ENCODE data around the gene MYH14. TPM values are rescaled to one million over a fixed set of nuclear protein-coding genes. Genes with fewer than 3 reads are reported as not detected.

MYH14 gene
- polyA plus RNA-seq, 1 of the 3 experiments (the other 2 are of a cell fraction): 0.02 TPM

DNA sequence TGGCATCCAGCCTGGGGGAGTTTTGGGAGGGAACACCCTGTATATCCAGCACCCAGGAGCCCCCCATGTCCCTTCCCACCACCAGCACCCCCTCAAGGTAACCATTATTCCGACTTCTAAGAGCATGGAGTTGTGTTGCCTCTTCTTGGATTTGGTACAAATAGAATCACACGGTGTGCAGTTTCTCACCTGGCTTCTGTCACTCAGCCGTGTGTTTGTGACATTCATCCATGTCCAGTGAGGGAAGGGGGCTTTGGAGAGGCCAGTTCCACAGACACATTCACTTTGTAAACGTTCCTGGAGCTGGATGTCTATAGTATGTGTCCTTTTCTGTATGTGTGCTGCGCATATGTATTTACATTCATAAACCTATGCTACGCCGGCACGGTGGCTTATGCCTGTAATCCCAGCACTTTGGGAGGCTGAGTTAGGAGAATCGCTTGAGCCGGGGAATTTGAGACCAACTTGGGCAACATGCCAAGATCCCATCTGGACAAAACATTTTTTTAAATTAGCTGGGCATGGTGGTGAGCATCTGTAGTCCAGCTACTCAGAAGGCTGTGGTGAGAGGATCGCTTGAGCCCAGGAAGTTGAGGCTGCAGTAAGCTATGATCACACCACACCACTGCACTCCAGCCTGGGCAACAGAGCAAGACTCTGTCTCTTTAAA lies 36.6 kb downstream of the MYH14 start:
- H3K36me3 ChIP-seq (replicated peaks in 1 of 2; ENCODE audit: control insufficient read depth in 1 of 2, insufficient read depth in 2 of 2, low read length in 1 of 2): no peaks in the 10 kb centered on the region
- WGBS (ENCODE audit: low lambda C conversion rate): 15% methylated on average over 10 of the region's 11 CpGs
- H3K4me2 ChIP-seq: no peak overlapping the region
- no peak for DNase-seq
- no peak overlapping the region for H2AFZ ChIP-seq (ENCODE audit: low read depth)
- H3F3A ChIP-seq (replicated peaks; ENCODE audit: insufficient read depth): no peaks in the 10 kb centered on the region
- H3K4me3 ChIP-seq (ENCODE audit: low read depth in 2 of 2, low read length in 1 of 2): no peak overlapping the region
- no peaks in the 10 kb centered on the region for H3K79me2 ChIP-seq (ENCODE audit: insufficient read depth)
- peaks cover 77% of the 10 kb centered on the region for H3K27me3 ChIP-seq (ENCODE audit: insufficient read depth)
- no peak overlapping the region for H3K27ac ChIP-seq (ENCODE audit: low read depth in 2 of 2, low read length in 1 of 2)
- no peaks in the 10 kb centered on the region for H3K4me1 ChIP-seq (ENCODE audit: control insufficient read depth in 1 of 2, insufficient read depth in 2 of 2, low read depth in 1 of 2, low read length in 1 of 2)
- no peak for TF ChIP-seq ELF1 (IDR thresholded peaks at IDR 0.05)
- no peak for TF ChIP-seq FOXJ3 (CRISPR knock-in tag; IDR thresholded peaks at IDR 0.05)
- no peak for TF ChIP-seq NRF1 (IDR thresholded peaks at IDR 0.05; ENCODE audit: low read depth, low read length)
- no peaks in the 10 kb centered on the region for H3K9me3 ChIP-seq
- ChIA-PET POLR2A (no interaction called here), CTCF (interaction anchor here (0.9 kb wide), 1 partner anchor 12 kb away, joined by 3 read pairs; no protein-coding TSS in a partner anchor)
- H4K20me1 ChIP-seq (ENCODE audit: insufficient read depth): no peaks in the 10 kb centered on the region
- no peak overlapping the region for H3K9ac ChIP-seq
- no peaks in the 10 kb centered on the region for H3K9me2 ChIP-seq

DNA sequence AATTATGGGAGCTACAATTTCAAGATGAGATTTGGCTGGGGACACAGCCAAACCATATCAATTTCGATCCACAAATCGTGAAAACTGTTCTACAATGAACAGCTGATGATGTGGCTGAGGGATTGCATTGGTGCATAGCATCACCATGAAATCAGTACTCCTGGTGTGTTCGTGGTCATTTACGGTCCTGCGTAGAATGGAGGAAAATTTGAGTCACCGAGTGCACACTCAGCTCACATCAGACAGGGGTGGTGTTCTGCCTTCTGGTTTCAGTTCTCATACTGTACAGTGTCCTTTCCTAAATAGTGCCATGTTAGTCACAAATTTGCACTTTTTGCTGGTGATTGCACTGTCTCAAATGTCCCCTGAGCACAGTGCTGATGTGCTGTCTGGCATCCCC lies 39.2 kb downstream of the MYH14 start:
- Histone ChIP-seq H3K27ac (ENCODE audit: low read depth in 2 of 2, low read length in 1 of 2) (no peak overlapping the region), H3K36me3 (replicated peaks in 1 of 2; ENCODE audit: control insufficient read depth in 1 of 2, insufficient read depth in 2 of 2, low read length in 1 of 2) (no peaks in the 10 kb centered on the region), H3K79me2 (ENCODE audit: insufficient read depth) (no peaks in the 10 kb centered on the region), H3K9me3 (no peaks in the 10 kb centered on the region), H3K4me1 (ENCODE audit: control insufficient read depth in 1 of 2, insufficient read depth in 2 of 2, low read depth in 1 of 2, low read length in 1 of 2) (no peaks in the 10 kb centered on the region), H3K9ac (no peak overlapping the region), H3K4me3 (ENCODE audit: low read depth in 2 of 2, low read length in 1 of 2) (no peak overlapping the region), H3K4me2 (no peak overlapping the region), H4K20me1 (ENCODE audit: insufficient read depth) (no peaks in the 10 kb centered on the region), H3K9me2 (no peaks in the 10 kb centered on the region), H2AFZ (ENCODE audit: low read depth) (no peak overlapping the region), H3F3A (replicated peaks; ENCODE audit: insufficient read depth) (no peaks in the 10 kb centered on the region), H3K27me3 (ENCODE audit: insufficient read depth) (peaks cover 74% of the 10 kb centered on the region)
- 17% methylated on average over 6 of the region's 6 CpGs for WGBS (ENCODE audit: low lambda C conversion rate)
- ChIA-PET CTCF (no interaction called here), POLR2A (no interaction called here)
- TF ChIP-seq JUND (IDR thresholded peaks at IDR 0.05): no peak
- DNase-seq: no peak

DNA sequence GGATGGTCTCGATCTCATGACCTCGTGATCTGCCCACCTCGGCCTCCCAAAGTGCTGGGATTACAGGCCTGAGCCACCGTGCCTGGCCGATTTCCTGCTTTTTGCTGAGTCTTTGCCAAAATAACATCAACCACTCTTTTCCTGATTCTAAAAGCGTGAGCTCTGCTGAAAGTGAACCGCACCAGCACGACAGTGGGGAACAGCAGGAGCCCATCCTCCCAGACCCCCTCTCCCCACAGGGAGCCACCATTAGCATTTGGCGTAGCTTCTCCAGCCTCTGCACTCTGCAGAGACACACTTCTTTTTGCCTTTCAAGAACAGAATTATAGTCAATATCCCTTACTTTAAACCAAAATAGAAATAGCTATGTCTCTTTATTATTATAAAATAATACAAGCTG lies 41.3 kb downstream of the MYH14 start:
- Histone ChIP-seq H3K9me2 (no peaks in the 10 kb centered on the region), H2AFZ (ENCODE audit: low read depth) (no peak overlapping the region), H3K79me2 (ENCODE audit: insufficient read depth) (no peaks in the 10 kb centered on the region), H3K9me3 (no peaks in the 10 kb centered on the region), H3K36me3 (replicated peaks in 1 of 2; ENCODE audit: control insufficient read depth in 1 of 2, insufficient read depth in 2 of 2, low read length in 1 of 2) (no peaks in the 10 kb centered on the region), H3F3A (replicated peaks; ENCODE audit: insufficient read depth) (no peaks in the 10 kb centered on the region), H4K20me1 (ENCODE audit: insufficient read depth) (no peaks in the 10 kb centered on the region), H3K4me3 (ENCODE audit: low read depth in 2 of 2, low read length in 1 of 2) (no peak overlapping the region), H3K27ac (ENCODE audit: low read depth in 2 of 2, low read length in 1 of 2) (no peak overlapping the region), H3K27me3 (ENCODE audit: insufficient read depth) (peaks cover 76% of the 10 kb centered on the region), H3K4me1 (ENCODE audit: control insufficient read depth in 1 of 2, insufficient read depth in 2 of 2, low read depth in 1 of 2, low read length in 1 of 2) (no peaks in the 10 kb centered on the region), H3K9ac (no peak overlapping the region), H3K4me2 (no peak overlapping the region)
- no peak for DNase-seq
- POLR2A ChIA-PET: interaction anchor here (0.6 kb wide), 1 partner anchor 9 kb away, joined by 4 read pairs; no protein-coding TSS in a partner anchor
- 24% methylated on average over 9 of the region's 9 CpGs for WGBS (ENCODE audit: low lambda C conversion rate)
- CTCF ChIA-PET: interaction anchor here (2.2 kb wide), 1 partner anchor 13 kb away, joined by 9 read pairs; no protein-coding TSS in a partner anchor
- TF ChIP-seq SMC3 (IDR thresholded peaks at IDR 0.05; ENCODE audit: low read depth, low read length): no peak
- TF ChIP-seq, protein P1, sequence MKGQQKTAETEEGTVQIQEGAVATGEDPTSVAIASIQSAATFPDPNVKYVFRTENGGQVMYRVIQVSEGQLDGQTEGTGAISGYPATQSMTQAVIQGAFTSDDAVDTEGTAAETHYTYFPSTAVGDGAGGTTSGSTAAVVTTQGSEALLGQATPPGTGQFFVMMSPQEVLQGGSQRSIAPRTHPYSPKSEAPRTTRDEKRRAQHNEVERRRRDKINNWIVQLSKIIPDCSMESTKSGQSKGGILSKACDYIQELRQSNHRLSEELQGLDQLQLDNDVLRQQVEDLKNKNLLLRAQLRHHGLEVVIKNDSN (IDR thresholded peaks at IDR 0.05; ENCODE audit: borderline replicate concordance, low read depth): no peak
- no peak for TF ChIP-seq FOXJ3 (CRISPR knock-in tag; IDR thresholded peaks at IDR 0.05)
- no peak for TF ChIP-seq RCOR1 (IDR thresholded peaks at IDR 0.05; ENCODE audit: low read length)
- no peak for TF ChIP-seq RXRA (IDR thresholded peaks at IDR 0.05; ENCODE audit: borderline replicate concordance, low read depth)
- no peak for TF ChIP-seq MXI1 (IDR thresholded peaks at IDR 0.05; ENCODE audit: low read depth, low read length)
- TF ChIP-seq, protein P2, sequence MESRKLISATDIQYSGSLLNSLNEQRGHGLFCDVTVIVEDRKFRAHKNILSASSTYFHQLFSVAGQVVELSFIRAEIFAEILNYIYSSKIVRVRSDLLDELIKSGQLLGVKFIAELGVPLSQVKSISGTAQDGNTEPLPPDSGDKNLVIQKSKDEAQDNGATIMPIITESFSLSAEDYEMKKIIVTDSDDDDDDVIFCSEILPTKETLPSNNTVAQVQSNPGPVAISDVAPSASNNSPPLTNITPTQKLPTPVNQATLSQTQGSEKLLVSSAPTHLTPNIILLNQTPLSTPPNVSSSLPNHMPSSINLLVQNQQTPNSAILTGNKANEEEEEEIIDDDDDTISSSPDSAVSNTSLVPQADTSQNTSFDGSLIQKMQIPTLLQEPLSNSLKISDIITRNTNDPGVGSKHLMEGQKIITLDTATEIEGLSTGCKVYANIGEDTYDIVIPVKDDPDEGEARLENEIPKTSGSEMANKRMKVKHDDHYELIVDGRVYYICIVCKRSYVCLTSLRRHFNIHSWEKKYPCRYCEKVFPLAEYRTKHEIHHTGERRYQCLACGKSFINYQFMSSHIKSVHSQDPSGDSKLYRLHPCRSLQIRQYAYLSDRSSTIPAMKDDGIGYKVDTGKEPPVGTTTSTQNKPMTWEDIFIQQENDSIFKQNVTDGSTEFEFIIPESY (IDR thresholded peaks at IDR 0.05; ENCODE audit: borderline replicate concordance, low read depth): no peak
- TF ChIP-seq, protein P3, sequence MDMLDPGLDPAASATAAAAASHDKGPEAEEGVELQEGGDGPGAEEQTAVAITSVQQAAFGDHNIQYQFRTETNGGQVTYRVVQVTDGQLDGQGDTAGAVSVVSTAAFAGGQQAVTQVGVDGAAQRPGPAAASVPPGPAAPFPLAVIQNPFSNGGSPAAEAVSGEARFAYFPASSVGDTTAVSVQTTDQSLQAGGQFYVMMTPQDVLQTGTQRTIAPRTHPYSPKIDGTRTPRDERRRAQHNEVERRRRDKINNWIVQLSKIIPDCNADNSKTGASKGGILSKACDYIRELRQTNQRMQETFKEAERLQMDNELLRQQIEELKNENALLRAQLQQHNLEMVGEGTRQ (IDR thresholded peaks at IDR 0.05; ENCODE audit: borderline replicate concordance, low read depth, low read length): no peak
- TF ChIP-seq TCF12 (IDR thresholded peaks at IDR 0.05): no peak
- TF ChIP-seq JUND (IDR thresholded peaks at IDR 0.05): no peak
- TF ChIP-seq, protein P4, sequence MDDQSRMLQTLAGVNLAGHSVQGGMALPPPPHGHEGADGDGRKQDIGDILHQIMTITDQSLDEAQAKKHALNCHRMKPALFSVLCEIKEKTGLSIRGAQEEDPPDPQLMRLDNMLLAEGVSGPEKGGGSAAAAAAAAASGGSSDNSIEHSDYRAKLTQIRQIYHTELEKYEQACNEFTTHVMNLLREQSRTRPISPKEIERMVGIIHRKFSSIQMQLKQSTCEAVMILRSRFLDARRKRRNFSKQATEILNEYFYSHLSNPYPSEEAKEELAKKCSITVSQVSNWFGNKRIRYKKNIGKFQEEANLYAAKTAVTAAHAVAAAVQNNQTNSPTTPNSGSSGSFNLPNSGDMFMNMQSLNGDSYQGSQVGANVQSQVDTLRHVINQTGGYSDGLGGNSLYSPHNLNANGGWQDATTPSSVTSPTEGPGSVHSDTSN (IDR thresholded peaks at IDR 0.05): no peak

All from SK-N-SH (cell line).